ENCODE results near the gene NISCH.

Gene NISCH

GRCh38 chr3:52490939-52491526 is 35.6 kb downstream of the NISCH start:
- DNase-seq (ENCODE audit: low read depth), result no peak

- no peak for DNase-seq (ENCODE audit: low read depth)
Measured at GRCh38 chr3:52492059-52492458, 36.7 kb downstream of the NISCH start.

DNA sequence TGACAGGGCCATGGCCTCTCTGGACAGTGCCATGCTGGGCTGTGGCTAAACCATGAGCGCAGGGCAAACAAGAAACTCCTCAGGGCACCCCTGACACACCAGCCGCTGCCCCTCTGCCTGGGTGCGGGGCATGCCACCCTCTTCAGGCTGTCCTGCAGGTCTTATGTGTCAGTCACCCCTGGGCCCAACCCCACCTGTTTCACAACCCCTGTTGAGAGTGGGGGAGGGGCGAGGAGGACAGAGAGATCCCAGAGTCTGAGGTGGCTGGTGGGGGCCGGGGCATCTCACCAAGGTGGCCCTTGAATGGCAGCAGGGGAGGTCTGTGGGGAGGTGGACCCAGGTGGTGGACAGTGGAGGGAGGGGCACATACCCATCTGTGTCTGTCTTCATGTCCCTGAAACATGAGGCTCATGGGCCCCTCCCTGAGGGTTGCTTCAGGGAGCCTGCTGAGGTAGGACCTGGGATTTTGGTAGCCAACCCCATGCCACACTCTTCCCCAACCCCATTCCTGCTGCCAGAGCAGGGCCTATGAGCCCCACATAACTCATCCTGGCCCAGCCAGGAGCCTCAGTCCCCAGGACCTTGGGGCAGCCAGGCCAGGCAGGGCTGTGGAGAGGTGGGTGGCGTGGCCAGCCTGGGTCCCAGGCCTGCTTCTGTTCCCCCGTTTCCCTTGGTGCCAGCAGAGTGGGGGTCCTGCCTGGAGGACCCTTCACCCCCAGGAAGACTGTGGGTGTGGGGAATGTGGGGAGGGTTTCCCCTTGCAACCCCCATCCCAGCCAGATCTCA is 38.0 kb downstream of the NISCH start:
- no peak for DNase-seq (ENCODE audit: low read depth)

DNA sequence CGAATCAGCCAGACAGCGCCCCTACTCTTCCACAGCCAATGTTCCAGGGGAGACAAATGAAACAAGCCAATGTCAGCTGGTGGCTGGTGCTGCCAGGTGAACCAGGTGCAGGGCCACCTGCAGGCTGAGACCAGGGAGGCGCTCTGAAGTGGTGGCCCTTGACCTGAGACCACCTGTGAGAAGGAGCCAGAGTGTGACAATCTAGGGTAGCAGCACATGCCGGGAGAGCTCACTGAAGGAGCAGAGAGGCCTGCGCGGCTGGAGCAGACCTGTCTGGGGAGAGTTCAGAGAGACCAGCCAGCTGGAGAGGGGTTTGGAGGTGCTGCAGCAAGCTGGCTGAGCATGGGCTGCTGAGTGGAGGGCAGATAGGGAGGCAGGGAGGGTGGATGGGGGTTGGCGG is 39.0 kb downstream of the NISCH start:
- no peak for DNase-seq (ENCODE audit: low read depth)

- DNase-seq (ENCODE audit: low read depth), result no peak
Measured at GRCh38 chr3:52494886-52495495, 39.6 kb downstream of the NISCH start, which contains the start of gene STAB1. STAB1 (plus strand) TSS chr3:52495338; CDS start chr3:52495414, 76 bp downstream.

DNA sequence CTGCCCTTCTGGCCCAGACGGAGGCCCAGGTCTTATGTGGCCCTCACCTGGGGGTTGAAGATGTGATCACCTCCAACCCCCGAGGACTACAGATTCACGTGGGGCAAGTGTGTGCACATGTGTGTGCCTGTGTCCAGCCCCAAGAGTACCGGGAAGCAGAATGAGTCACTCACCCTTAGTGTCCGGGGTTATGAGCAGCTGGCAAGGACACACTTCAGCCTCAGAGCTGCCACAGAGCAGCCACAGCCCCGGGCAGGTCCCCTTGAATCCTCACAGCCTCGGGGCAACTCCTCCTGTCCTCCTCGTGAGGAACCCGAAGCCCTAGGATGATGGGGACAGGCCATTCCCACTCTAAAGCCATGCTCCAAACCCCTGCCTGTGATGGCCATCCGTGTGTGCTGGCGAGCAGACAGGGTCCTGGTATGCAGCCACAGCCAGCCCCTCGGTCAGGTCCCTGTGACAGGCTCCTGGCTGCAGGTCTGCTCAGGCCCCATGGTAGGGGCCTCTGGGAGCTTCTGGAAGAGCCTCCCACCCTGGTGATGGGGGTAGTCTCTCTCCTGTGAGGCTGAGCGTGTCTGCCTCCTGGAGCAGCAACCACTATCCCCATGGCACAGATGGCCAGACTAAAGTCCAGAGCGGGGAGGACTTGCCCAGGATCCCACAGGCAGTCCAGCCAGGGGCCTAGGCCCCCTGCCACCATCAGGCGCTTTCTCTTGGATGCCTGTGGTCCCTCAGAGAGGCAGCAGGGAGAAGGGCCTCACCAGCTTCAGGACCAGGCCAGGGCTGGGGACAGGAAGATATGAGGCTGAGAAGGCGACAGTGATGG is 40.6 kb downstream of the NISCH start:
- no peak for DNase-seq (ENCODE audit: low read depth)

DNA sequence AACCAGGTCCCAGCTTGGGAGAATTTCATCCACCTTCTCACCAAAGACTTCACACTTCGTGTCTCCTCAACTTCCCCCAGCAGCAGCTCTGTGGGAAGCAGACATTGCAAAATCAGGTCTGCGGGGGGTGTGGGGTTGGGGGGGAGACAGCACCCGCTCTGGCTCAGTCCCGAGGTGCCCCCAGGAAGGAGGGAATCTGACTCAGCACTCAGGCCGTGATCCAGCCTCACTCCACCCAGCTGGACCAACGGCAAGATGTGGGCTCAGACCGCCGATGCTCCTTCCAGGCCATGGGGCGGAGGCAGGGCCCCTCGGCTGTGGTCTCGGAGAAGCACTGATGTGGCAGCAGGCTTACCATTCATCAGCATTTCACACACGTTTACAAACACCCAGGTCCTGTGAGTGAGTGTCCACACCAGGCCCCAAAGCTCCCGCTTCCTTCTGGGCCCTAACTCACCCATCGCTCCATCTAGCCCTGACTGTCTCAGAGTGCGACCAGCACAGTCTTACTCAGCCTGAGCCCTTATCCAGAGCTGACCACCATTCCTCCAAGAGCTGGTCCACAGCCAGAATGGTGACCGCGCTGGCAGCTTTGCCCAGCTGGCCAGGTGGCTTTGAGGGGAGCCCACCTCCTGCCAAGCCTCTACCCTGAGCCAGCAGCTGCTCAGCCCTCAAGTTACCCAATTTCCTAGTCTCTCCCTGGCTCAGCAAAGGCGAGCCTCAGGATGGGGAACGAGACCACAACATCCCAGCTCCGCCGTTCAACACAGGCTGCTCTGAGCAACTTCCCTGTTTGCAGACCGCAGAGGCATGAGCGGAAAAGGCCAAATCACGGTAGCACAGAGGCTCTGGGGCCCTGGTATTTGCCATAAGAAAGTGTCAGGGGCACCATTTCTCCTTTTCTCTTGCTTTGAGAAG is 43.0 kb downstream of the NISCH start:
- no peak for DNase-seq (ENCODE audit: low read depth)

DNA sequence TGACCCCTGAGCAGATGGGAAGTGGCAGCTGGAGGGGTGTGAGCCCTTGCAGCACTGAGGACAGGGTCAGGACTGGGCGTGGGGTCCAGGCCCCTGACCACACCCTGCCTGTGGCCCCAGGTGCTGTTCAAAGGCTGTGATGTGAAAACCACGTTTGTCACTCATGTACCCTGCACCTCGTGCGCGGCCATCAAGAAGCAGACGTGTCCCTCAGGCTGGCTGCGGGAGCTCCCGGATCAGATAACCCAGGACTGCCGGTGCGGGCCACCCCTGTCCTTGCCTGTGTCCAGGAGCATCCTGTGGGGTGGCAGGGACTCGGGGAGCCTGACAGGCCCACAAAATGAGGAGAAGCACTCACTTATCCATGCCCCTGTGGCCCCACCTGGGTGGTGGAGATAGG is 45.6 kb downstream of the NISCH start:
- DNase-seq (ENCODE audit: low read depth), result no peak

- no peak for DNase-seq (ENCODE audit: low read depth)
Measured at GRCh38 chr3:52502001-52502400, 46.6 kb downstream of the NISCH start.

- DNase-seq (ENCODE audit: low read depth), result no peak
Measured at GRCh38 chr3:52502808-52503350, 47.5 kb downstream of the NISCH start.

DNA sequence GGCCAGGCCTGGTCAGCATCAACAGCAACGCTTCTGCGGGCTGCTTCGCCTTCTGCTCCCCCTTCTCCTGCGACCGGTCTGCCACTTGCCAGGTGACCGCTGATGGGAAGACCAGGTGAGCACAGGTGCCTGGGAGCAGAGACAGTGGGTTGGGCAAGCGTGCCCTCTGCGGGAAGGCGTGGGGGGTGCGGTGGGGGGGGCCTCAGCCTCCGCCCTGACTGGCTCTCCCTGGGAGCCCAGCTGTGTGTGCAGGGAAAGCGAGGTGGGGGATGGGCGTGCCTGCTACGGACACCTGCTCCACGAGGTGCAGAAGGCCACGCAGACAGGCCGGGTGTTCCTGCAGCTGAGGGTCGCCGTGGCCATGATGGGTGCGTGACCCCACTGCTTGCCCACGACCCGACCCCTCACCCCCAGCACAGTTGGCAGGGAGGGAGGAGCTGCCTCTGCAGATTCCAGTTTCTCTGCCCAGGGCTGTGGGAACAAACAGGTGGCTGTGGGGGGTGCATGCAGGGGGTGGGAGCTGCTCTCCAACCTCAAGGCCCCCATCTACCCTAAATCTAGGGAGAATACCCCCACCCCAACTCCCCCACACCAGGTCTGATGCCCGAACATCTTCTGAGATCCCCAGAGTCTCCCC is 48.5 kb downstream of the NISCH start:
- no peak for DNase-seq (ENCODE audit: low read depth)

DNA sequence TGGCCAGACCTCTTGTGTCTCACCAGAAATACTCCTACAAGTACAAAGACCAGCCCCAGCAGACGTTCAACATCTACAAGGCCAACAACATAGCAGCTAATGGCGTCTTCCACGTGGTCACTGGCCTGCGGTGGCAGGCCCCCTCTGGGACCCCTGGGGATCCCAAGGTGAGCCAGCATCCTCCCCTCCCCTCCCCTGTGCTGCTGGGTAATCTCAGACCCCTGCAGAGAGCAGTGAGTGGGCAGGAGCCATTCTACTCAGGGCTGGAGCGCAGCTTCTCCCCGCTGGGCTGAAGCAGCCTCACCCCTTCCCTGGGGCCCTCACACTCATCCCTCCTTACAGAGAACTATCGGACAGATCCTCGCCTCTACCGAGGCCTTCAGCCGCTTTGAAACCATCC is 49.6 kb downstream of the NISCH start:
- no peak for DNase-seq (ENCODE audit: low read depth)

- no peak for DNase-seq (ENCODE audit: low read depth)
Measured at GRCh38 chr3:52506266-52506966, 51.0 kb downstream of the NISCH start.

DNA sequence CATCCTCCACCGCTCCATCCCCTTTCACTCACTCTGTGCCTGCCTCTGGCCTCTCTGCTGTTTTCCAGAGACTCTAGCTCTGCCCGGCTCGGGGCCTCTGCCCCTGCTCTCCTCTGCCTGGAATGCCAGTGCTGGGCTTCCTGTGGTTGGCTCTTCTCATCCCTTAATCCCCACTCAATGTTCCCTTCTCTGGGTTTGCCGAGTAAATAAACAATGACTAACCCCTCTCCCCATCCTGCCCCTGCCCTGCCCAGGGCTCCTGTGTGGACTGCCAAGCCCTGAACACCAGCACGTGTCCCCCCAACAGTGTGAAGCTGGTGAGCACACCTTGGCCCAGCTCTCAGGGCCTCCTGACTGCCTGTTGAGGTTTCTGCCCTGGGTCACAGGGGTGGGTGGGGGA is 52.0 kb downstream of the NISCH start:
- no peak for DNase-seq (ENCODE audit: low read depth)

DNA sequence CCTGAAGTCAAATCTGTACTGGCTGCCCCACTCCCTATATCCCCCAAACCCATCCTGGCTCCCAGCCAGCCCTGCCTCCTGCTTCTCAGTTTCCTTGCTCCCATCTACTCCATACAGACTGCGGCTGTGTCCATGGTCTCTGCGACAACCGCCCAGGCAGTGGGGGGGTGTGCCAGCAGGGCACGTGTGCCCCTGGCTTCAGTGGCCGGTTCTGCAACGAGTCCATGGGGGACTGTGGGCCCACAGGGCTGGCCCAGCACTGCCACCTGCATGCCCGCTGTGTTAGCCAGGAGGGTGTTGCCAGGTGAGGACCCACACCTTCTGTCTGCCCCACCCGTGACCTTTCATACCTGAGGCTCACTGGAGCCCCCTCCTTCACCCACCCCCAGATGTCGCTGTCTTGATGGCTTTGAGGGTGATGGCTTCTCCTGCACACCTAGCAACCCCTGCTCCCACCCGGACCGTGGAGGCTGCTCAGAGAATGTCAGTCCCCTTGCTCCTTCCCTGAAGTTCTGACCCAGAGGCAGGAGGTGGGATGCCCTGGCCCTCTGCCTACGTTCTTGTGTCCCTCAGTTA is 54.4 kb downstream of the NISCH start:
- no peak for DNase-seq (ENCODE audit: low read depth)

- DNase-seq (ENCODE audit: low read depth), result no peak
Measured at GRCh38 chr3:52511509-52511908, 56.1 kb downstream of the NISCH start.

GRCh38 chr3:52512105-52512504 is 56.7 kb downstream of the NISCH start:
- no peak for DNase-seq (ENCODE audit: low read depth)

- DNase-seq (ENCODE audit: low read depth), result no peak
Measured at GRCh38 chr3:52512727-52513126, 57.3 kb downstream of the NISCH start.

DNA sequence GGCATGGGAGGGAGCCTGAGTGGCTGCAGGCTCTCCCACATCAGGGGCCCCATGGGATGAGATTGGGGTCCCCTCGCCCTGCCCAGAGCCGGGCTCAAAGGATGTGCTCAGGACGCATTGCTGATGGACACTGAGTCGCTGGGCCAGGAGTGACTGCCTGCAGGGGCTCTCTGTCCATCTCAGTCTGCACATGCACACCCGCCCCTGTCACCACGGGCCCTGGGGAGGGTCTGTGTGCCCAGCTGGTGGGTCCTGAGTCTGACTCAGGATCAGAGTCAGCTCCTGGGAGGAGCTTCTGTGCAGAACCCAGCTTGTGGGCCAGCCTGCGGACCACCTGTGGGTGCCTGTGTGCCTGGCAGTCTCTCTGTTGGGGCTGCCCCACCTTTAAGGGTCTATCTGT is 57.9 kb downstream of the NISCH start:
- DNase-seq (ENCODE audit: low read depth), result no peak

DNA sequence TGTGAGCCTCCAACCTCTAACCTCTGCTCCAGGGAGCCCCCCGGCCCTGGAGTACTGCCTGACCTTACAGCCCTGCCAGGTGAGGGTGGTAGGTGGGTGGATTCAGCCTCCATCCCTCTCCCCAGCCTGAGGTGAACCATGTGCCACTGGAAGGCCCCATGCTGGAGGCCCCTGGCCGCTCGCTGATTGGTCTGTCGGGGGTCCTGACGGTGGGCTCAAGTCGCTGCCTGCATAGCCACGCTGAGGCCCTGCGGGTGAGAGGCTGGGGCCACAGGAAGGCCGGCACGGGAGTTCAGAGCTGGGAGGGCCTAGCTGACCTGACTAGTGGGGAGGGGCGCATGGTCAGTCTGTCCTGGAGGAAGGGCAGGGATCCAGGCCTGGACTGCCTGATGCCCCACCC is 59.2 kb downstream of the NISCH start:
- DNase-seq (ENCODE audit: low read depth), result no peak

Data from activated T-helper 1 cell treated with Interleukin-2 at 50 U/mL for 16 hours (primary cell).